ENCODE measurements around the gene HERC3. TPM values are rescaled to one million over a fixed set of nuclear protein-coding genes. Genes with fewer than 3 reads are reported as not detected.

HERC3 gene
- total and polyA plus RNA-seq, 2 of the 13 experiments (the other 11 are each of a cell fraction or from before 2014, with no cell fraction given) = 3.8 to 6.2 TPM

GRCh38 chr4:88591787-88592599 is at the start of gene HERC3 (continued):
- TF ChIP-seq CCAR2 (optimal IDR thresholded peaks at IDR 0.05; ENCODE audit: low read depth, low read length) = no peak
- no peak for TF ChIP-seq PAF1 (CRISPR knock-in tag; IDR thresholded peaks at IDR 0.05)
- no peak for TF ChIP-seq REXO4 (CRISPR knock-in tag; IDR thresholded peaks at IDR 0.05; ENCODE audit: borderline replicate concordance)
- TF ChIP-seq ZNF576 (CRISPR knock-in tag; IDR thresholded peaks at IDR 0.05) = no peak
- TF ChIP-seq ZNF878 (CRISPR knock-in tag; IDR thresholded peaks at IDR 0.05) = peak; percentile 75; the same call in 1 of the 2 replicates
- no peak for TF ChIP-seq ISX (CRISPR knock-in tag; conservative IDR thresholded peaks at IDR 0.05)
- TF ChIP-seq ZNF776 (CRISPR knock-in tag; IDR thresholded peaks at IDR 0.05) = no peak
- TF ChIP-seq MIER2 (CRISPR knock-in tag; IDR thresholded peaks at IDR 0.05) = no peak
- peak; percentile 53 for TF ChIP-seq HDAC2 (CRISPR knock-in tag; IDR thresholded peaks at IDR 0.05)
- TF ChIP-seq SUZ12 (IDR thresholded peaks at IDR 0.05; ENCODE audit: low read depth, low read length) = no peak
- TF ChIP-seq ZBTB33 (CRISPR knock-in tag; IDR thresholded peaks at IDR 0.05) = no peak
- no peak for TF ChIP-seq GPN1 (CRISPR knock-in tag; IDR thresholded peaks at IDR 0.05; ENCODE audit: borderline replicate concordance)
- TF ChIP-seq ZNF180 (CRISPR knock-in tag; IDR thresholded peaks at IDR 0.05; ENCODE audit: borderline replicate concordance, low read depth) = no peak
- TF ChIP-seq ZNF816 (CRISPR knock-in tag; IDR thresholded peaks at IDR 0.05; ENCODE audit: borderline replicate concordance) = peak; percentile 51; the same call in 1 of the 2 replicates
- no peak for TF ChIP-seq ZNF572 (CRISPR knock-in tag; IDR thresholded peaks at IDR 0.05)
- no peak for TF ChIP-seq BCL6 (CRISPR knock-in tag; IDR thresholded peaks at IDR 0.05)
- TF ChIP-seq ZNF740 (CRISPR knock-in tag; IDR thresholded peaks at IDR 0.05) = no peak
- TF ChIP-seq GMEB2 (CRISPR knock-in tag; IDR thresholded peaks at IDR 0.05; ENCODE audit: low read depth) = no peak
- TF ChIP-seq MAFG (CRISPR knock-in tag; IDR thresholded peaks at IDR 0.05) = no peak
- TF ChIP-seq, protein P1, sequence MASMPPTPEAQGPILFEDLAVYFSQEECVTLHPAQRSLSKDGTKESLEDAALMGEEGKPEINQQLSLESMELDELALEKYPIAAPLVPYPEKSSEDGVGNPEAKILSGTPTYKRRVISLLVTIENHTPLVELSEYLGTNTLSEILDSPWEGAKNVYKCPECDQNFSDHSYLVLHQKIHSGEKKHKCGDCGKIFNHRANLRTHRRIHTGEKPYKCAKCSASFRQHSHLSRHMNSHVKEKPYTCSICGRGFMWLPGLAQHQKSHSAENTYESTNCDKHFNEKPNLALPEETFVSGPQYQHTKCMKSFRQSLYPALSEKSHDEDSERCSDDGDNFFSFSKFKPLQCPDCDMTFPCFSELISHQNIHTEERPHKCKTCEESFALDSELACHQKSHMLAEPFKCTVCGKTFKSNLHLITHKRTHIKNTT (CRISPR knock-in tag; IDR thresholded peaks at IDR 0.05) = no peak
- no peak for TF ChIP-seq RELA (CRISPR knock-in tag; IDR thresholded peaks at IDR 0.05)
- no peak for TF ChIP-seq ADNP (CRISPR knock-in tag; IDR thresholded peaks at IDR 0.05)
